Inflammatory macrophage (primary cell): ENCODE measurements around the gene NOD1.
"Not testable (repeated sequence)": the region's sequence is repeated elsewhere in the genome, so short reads cannot be mapped to it uniquely, and the experiment has no call there.

Experiments
- DNase-seq, 2 donors: peaks; one replicate each; pipeline ENCODE4 v3.0.0-alpha.2; 2020 to 2022
- total RNA-seq, 18 experiments: gene quantifications; one replicate each; lab custom pipeline; 2026; ENCODE audit warnings: mixed read lengths in 6 of 18, inconsistent platforms in 2 of 18; lab: John Stamatoyannopoulos, UW

NOD1 gene, protein sequence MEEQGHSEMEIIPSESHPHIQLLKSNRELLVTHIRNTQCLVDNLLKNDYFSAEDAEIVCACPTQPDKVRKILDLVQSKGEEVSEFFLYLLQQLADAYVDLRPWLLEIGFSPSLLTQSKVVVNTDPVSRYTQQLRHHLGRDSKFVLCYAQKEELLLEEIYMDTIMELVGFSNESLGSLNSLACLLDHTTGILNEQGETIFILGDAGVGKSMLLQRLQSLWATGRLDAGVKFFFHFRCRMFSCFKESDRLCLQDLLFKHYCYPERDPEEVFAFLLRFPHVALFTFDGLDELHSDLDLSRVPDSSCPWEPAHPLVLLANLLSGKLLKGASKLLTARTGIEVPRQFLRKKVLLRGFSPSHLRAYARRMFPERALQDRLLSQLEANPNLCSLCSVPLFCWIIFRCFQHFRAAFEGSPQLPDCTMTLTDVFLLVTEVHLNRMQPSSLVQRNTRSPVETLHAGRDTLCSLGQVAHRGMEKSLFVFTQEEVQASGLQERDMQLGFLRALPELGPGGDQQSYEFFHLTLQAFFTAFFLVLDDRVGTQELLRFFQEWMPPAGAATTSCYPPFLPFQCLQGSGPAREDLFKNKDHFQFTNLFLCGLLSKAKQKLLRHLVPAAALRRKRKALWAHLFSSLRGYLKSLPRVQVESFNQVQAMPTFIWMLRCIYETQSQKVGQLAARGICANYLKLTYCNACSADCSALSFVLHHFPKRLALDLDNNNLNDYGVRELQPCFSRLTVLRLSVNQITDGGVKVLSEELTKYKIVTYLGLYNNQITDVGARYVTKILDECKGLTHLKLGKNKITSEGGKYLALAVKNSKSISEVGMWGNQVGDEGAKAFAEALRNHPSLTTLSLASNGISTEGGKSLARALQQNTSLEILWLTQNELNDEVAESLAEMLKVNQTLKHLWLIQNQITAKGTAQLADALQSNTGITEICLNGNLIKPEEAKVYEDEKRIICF
- total RNA-seq = 15.6 to 46.7 (median 23.5) reads per million in 18 experiments

- peak; percentile 78 to 88 for DNase-seq
Observed at GRCh38 chr7:30478349-30479201, at the start of gene NOD1. Gene NOD1, minus strand, starts transcription at chr7:30478784. Its CDS starts 21,863 bp downstream, at chr7:30456921.

DNA sequence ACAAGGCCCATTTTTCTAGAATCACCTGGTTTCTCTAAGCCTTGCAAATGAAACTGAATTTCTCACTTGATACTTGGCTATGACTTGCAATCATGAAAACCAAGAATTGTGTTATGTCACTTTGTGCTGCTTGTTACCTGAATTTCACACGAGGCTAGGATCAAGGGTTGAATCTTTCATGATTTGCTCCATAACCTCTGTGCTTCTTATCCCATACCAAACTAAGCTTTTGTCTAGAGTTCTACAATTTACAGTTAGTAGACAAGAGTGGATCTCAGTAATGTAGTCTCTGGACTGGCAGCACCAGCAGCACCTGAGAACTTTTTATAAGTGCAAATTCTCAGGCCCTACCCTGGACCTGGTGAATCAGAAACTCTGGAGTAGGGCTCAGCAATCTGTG is 48.7 kb upstream of the NOD1 start:
- not testable (repeated sequence) for DNase-seq

- DNase-seq = no peak
Observed at GRCh38 chr7:30526163-30526562, 47.6 kb upstream of the NOD1 start.

DNA sequence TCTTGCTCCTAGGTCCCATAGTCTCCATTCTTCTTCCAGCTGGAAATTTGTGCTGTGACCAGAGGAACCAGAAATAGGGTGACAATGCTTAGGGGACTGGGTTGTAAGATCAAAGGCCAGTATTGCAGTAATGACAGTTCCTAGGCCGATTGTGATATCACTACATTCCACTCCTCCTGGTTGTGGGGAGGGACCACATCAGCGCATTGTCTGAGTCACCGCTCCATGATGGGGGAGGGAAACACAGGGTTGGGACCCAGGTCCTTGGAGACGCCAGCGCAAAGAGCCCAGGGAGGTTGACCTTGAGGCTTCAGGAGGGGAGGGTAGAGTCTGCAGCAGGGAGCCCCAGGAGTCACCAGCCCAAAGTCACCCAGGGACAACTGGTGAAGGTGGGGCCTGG is 46.8 kb upstream of the NOD1 start:
- DNase-seq = no peak

- DNase-seq = no peak
Observed at GRCh38 chr7:30524545-30524944, 46.0 kb upstream of the NOD1 start.

GRCh38 chr7:30523466-30523865 is 44.9 kb upstream of the NOD1 start:
- no peak for DNase-seq

DNA sequence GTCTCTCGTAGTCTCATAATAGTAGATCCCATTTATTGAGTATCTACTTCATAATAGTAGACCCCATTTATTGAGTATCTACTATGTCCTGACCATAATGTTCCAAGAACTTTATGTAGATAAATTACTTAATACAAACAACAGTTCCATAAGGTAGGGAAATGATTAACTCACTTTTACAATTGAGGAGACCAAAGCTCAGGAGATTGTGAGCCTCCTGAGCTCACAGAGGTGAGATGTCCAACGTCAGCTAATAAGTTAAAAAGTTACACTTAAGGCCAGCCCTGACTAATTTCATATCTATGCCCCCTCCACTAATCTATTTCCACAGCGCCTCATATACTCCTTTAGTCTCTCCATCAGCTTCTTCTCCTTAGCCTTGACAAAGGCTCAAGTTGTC is 43.6 kb upstream of the NOD1 start:
- no peak for DNase-seq

DNA sequence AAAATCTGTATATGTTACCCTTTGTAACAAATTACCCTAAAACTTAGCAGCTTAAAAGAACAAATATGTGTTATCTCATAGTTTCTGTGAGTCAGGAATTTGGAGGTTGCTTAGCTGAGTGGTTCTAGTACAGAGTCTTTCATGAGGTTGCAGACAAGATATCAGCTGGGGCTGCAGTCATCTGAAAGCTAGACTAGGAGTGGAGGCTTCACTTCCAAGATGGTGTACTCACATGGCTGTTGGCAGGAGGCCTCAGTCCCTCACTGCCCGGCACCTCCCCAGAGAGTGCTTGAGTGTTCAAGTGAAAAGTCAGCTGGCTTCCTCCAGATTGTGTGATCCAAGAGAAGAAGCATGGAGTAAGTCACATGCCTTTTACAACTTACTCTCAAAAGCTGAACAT is 42.9 kb upstream of the NOD1 start:
- peak in 1 of 2 donors; percentile 11 for DNase-seq

- DNase-seq = no peak
Observed at GRCh38 chr7:30519122-30519521, 40.5 kb upstream of the NOD1 start.

DNA sequence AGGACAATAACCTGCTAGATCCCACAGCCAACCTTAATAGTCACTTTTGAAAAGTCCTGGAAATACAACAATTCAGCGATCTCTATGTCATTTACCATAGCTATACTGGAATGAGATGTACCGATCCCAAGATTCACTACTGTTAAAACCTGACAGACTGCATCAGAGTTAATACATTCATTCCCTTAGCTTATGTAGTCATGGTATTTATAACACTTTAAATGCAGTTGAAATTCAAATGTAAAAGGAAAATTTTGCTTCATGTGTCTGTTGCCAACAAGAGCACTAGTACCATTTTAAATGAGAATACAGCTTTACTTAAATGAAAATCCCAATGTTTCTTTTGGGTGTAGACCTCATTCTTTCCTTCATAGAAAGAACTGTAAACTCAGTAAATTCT is 37.2 kb upstream of the NOD1 start:
- no peak for DNase-seq

- DNase-seq = no peak
Observed at GRCh38 chr7:30514776-30515175, 36.2 kb upstream of the NOD1 start.

GRCh38 chr7:30514177-30514576 is 35.6 kb upstream of the NOD1 start:
- DNase-seq = no peak

GRCh38 chr7:30513762-30514161 is 35.2 kb upstream of the NOD1 start:
- no peak for DNase-seq

GRCh38 chr7:30511973-30512662 is 33.5 kb upstream of the NOD1 start:
- DNase-seq = no peak

DNA sequence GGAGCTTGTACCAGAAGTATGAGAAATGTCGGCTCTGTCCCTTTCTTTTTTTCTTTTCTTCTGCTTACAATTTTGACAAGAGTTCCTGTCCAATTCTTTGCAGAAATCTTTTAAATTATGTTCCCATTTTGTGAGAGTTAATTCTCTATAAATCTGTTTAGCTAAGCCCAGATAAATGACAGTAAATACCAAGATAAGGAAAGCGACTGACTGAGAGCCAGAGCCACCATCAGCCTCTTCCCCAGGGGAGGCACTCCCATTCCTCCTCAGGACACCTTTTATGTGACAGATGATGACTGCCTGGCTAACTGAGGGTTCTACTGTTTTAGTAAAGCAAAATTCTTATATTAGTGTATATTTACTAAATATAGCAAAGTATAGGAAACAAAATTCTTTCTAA is 32.9 kb upstream of the NOD1 start:
- DNase-seq = no peak

- peak; percentile 54 to 64 for DNase-seq
Observed at GRCh38 chr7:30510124-30511075, 31.8 kb upstream of the NOD1 start.

- DNase-seq = not testable (repeated sequence)
Observed at GRCh38 chr7:30509171-30509857, 30.7 kb upstream of the NOD1 start.

DNA sequence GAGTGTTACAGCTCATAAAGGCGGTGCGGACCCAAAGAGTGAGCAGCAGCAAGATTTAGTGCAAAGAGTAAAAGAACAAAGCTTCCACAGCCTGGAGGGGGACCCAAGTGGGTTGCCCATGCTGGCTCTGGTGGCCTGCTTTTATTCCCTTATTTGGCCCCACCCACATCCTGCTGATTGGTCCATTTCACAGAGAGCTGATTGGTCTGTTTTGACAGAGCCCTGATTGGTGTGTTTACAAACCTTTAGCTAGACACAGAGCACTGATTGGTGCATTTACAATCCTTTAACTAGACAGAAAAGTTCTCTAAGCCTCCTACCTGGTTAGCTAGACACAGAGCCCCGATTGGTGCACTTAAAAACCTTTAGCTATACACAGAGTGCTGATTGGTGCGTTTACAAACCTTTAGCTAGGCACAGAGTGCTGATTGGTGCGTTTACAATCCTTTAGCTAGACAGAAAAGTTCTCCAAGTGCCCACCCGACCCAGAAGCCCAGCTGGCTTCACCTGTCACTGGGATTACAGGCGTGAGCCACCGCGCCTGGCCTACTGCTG is 28.8 kb upstream of the NOD1 start:
- not testable (repeated sequence) for DNase-seq

DNA sequence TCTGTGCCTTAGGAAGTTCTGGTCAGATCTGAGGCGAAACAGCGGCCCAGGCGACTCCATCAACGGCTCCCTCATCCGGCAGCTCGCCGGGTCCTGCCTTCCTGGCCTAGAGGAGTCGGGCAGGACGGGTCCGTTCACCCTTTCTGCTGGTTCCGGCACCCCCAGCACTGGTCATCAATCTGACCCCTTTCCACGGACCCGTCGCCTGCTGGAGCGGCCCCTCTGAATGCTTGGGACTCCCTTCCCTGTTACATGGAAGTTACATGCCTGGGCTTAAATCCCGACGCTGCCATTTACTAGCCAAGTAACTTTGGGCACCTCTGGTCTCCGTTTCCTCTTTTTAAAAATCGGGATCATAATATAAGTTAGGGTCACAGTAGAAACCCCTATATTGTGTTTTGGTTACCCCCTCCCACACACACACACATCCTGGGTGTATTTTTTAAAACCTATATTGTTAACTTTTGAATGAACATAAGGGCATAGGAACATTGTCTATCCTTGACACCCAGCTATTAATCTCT is 26.7 kb upstream of the NOD1 start:
- DNase-seq = no peak
